PFSK-1 (cell line): ENCODE data around the gene FKBP11. TPM values are rescaled to one million over a fixed set of nuclear protein-coding genes. Genes with fewer than 3 reads are reported as not detected.

Source experiments
- FOXP2 ChIP-seq: optimal IDR thresholded peaks from 2 replicates; pipeline ENCODE3; 2011; ENCODE audit warnings: borderline replicate concordance, control low read depth, inconsistent platforms; ENCODE audit not compliant: insufficient read depth; ENCODE audit errors: extremely low read length, extremely low read depth
- POLR2AphosphoS5 ChIP-seq: IDR thresholded peaks from 2 replicates; pipeline ENCODE4 v1.6.1; 2012; ENCODE audit warnings: low read depth, mild to moderate bottlenecking, control low read depth, low read length, moderate library complexity
- REST ChIP-seq, 2 experiments: IDR thresholded peaks; 2 replicates each; pipeline versions ENCODE4 v1.6.1 to v1.8.0; 2011 to 2012; ENCODE audit warnings: low read depth in 2 of 2, low read length in 2 of 2, control low read depth in 1 of 2, inconsistent platforms in 1 of 2, mild to moderate bottlenecking in 1 of 2, moderate library complexity in 1 of 2; ENCODE audit not compliant: insufficient read depth in 1 of 2
- SIN3A ChIP-seq: IDR thresholded peaks from 2 replicates; pipeline ENCODE4 v1.6.1; 2012; ENCODE audit warnings: mild to moderate bottlenecking, low read length, moderate library complexity, borderline replicate concordance; ENCODE audit not compliant: insufficient read depth
- TAF1 ChIP-seq: IDR thresholded peaks from 2 replicates; pipeline ENCODE4 v1.6.1; 2012; ENCODE audit warnings: low read length, control low read depth, borderline replicate concordance; ENCODE audit not compliant: insufficient read depth
- polyA plus RNA-seq: library from polyadenylated mRNA; unstranded; fragments of >200 nt; gene quantifications from one replicate; pipeline ENCODE4 v1.2.1, GENCODE V29; 2012; ENCODE audit warnings: low read depth, missing spikeins; ENCODE audit not compliant: insufficient read length

FKBP11 gene
- polyA plus RNA-seq = 6.8 TPM

GRCh38 chr12:48925304-48926011 lies at the start of gene FKBP11:
FKBP11 (minus strand) TSS chr12:48925492; CDS start chr12:48925428, 64 bp downstream.
- TF ChIP-seq POLR2AphosphoS5 (no peak), REST (IDR thresholded peaks at IDR 0.05; ENCODE audit: insufficient read depth in 1 of 2, low read depth in 2 of 2, low read length in 2 of 2) (no peak), TAF1 (no peak), SIN3A (no peak)

GRCh38 chr12:48973941-48974673 lies 48.8 kb upstream of the FKBP11 start:
- TF ChIP-seq REST (IDR thresholded peaks at IDR 0.05; ENCODE audit: insufficient read depth in 1 of 2, low read depth in 2 of 2, low read length in 2 of 2) = no peak
- no peak for TF ChIP-seq TAF1
- no peak for TF ChIP-seq POLR2AphosphoS5
- TF ChIP-seq FOXP2 = no peak
- no peak for TF ChIP-seq SIN3A

- no peak for TF ChIP-seq REST (IDR thresholded peaks at IDR 0.05; ENCODE audit: insufficient read depth in 1 of 2, low read depth in 2 of 2, low read length in 2 of 2)
Observed at GRCh38 chr12:48973531-48973930, 48.2 kb upstream of the FKBP11 start.

GRCh38 chr12:48972952-48973483 lies 47.7 kb upstream of the FKBP11 start:
- no peak for TF ChIP-seq REST (IDR thresholded peaks at IDR 0.05; ENCODE audit: insufficient read depth in 1 of 2, low read depth in 2 of 2, low read length in 2 of 2)
- TF ChIP-seq FOXP2 = no peak
- no peak for TF ChIP-seq TAF1
- no peak for TF ChIP-seq POLR2AphosphoS5
- TF ChIP-seq SIN3A = no peak
